Measurements from ENCODE around the gene EPG5. TPM values are rescaled to one million over a fixed set of nuclear protein-coding genes. Genes with fewer than 3 reads are reported as not detected.

The EPG5 gene
- total RNA-seq, 4 donors from 2014 or later = 13.6 to 43.4 (median 21.8) TPM

- intact Hi-C loops (cut with DNase I; ENCODE audit: low total_unique reads) = no loop called here
- no peak for DNase-seq
- TF ChIP-seq POLR2A (IDR thresholded peaks at IDR 0.05) = no peak
- TF ChIP-seq, protein P1, sequence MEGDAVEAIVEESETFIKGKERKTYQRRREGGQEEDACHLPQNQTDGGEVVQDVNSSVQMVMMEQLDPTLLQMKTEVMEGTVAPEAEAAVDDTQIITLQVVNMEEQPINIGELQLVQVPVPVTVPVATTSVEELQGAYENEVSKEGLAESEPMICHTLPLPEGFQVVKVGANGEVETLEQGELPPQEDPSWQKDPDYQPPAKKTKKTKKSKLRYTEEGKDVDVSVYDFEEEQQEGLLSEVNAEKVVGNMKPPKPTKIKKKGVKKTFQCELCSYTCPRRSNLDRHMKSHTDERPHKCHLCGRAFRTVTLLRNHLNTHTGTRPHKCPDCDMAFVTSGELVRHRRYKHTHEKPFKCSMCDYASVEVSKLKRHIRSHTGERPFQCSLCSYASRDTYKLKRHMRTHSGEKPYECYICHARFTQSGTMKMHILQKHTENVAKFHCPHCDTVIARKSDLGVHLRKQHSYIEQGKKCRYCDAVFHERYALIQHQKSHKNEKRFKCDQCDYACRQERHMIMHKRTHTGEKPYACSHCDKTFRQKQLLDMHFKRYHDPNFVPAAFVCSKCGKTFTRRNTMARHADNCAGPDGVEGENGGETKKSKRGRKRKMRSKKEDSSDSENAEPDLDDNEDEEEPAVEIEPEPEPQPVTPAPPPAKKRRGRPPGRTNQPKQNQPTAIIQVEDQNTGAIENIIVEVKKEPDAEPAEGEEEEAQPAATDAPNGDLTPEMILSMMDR (IDR thresholded peaks at IDR 0.05) = no peak
- Histone ChIP-seq H3K9me3 (no peaks in the 10 kb centered on the region), H3K4me3 (no peak overlapping the region), H3K4me1 (no peaks in the 10 kb centered on the region), H3K27ac (no peak overlapping the region), H3K36me3 (no peaks in the 10 kb centered on the region), H3K27me3 (no peaks in the 10 kb centered on the region)
Measured at GRCh38 chr18:45861926-45862325, 105.2 kb downstream of the EPG5 start.

GRCh38 chr18:45860971-45861370, 106.2 kb downstream of the EPG5 start:
- Histone ChIP-seq H3K9me3 (no peaks in the 10 kb centered on the region), H3K4me3 (no peak overlapping the region), H3K27me3 (no peaks in the 10 kb centered on the region), H3K4me1 (no peaks in the 10 kb centered on the region), H3K27ac (no peak overlapping the region), H3K36me3 (no peaks in the 10 kb centered on the region)
- intact Hi-C loops (cut with DNase I; ENCODE audit: low total_unique reads) = no loop called here
- TF ChIP-seq, protein P1 (IDR thresholded peaks at IDR 0.05) = no peak
- TF ChIP-seq POLR2A (IDR thresholded peaks at IDR 0.05) = no peak
- DNase-seq = no peak

GRCh38 chr18:45860492-45860891, 106.6 kb downstream of the EPG5 start:
- Histone ChIP-seq H3K27me3 (no peaks in the 10 kb centered on the region), H3K4me3 (no peak overlapping the region), H3K27ac (no peak overlapping the region), H3K9me3 (no peaks in the 10 kb centered on the region), H3K4me1 (no peaks in the 10 kb centered on the region), H3K36me3 (no peaks in the 10 kb centered on the region)
- intact Hi-C loops (cut with DNase I; ENCODE audit: low total_unique reads) = no loop called here
- TF ChIP-seq, protein P1 (IDR thresholded peaks at IDR 0.05) = no peak
- TF ChIP-seq POLR2A (IDR thresholded peaks at IDR 0.05) = no peak
- no peak for DNase-seq

DNA sequence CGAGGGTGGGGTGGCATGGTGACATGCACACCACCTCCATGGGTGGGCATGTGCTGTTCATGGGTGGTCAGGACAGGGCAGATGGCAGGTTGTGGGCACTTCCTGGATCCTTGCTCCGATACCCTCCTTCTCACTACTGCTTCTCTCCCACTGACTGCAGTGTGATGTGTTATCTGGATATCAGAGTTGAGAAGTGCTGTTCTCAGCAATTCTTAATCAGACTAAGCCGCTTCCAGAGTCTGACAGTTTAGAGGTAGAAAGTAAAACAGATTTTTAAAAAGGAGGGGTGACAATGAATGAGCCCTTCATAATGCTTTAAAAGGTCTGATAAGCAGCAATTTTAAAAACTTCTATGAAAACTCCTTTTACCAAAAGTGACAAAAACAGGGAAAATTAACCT, 107.8 kb downstream of the EPG5 start:
- Histone ChIP-seq H3K4me3 (no peak overlapping the region), H3K36me3 (no peaks in the 10 kb centered on the region), H3K27me3 (no peaks in the 10 kb centered on the region), H3K4me1 (no peaks in the 10 kb centered on the region), H3K27ac (no peak overlapping the region), H3K9me3 (no peaks in the 10 kb centered on the region)
- TF ChIP-seq, protein P1 (IDR thresholded peaks at IDR 0.05) = no peak
- TF ChIP-seq POLR2A (IDR thresholded peaks at IDR 0.05) = no peak
- intact Hi-C loops (cut with DNase I; ENCODE audit: low total_unique reads) = no loop called here
- DNase-seq = no peak

DNA sequence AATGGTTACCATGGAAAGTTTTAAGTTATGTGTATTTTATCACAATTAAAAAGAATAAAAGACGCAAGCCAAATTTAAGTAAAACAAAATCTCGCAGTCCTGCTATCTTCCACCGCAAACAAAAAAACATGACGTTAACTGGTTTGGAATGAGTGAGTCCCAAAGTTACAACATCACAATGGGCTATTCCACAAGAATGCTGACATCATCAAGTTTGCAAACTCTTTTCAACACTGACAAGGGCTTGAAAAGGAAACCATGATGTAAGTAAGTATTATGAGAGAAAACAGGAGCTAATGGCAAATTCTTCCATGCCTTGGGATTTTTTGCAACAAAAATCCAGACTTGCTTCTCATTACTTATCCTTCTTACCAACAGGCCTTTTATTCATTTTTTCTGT, 110.6 kb downstream of the EPG5 start:
- H3K9me3 ChIP-seq = no peaks in the 10 kb centered on the region
- TF ChIP-seq, protein P1 (IDR thresholded peaks at IDR 0.05) = no peak
- no peak for TF ChIP-seq POLR2A (IDR thresholded peaks at IDR 0.05)
- intact Hi-C loops (cut with DNase I; ENCODE audit: low total_unique reads) = no loop called here
- no peaks in the 10 kb centered on the region for H3K4me1 ChIP-seq
- no peaks in the 10 kb centered on the region for H3K36me3 ChIP-seq
- DNase-seq = no peak
- H3K4me3 ChIP-seq = no peak overlapping the region
- no peak overlapping the region for H3K27ac ChIP-seq
- no peaks in the 10 kb centered on the region for H3K27me3 ChIP-seq
